ENCODE results near the gene ISX. TPM values are rescaled to one million over a fixed set of nuclear protein-coding genes. Genes with fewer than 3 reads are reported as not detected.

Gene ISX
- total RNA-seq, 1 donor from 2014 or later: not detected

DNA sequence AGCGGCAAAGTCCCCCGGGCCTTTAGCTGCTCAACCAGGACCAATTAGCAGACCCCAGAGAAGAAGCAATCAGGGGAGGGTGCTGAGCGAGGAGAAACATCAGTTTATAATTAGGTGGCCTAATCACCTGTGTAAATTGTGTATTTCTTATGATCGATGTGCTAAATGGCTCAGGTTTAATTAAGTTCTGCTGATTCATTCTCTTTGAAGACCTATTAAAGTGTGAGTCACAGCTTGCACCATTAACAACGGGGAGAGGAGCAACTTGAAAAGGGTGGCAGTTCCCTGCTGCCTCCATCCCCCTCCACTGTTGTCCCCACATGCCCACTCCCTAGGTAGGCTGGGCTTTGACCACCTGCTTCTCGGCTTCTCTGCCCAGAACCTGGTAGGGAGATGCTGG, 10.7 kb downstream of the ISX start:
- DNase-seq (ENCODE audit: low read depth): no peak
- TF ChIP-seq, protein P1, sequence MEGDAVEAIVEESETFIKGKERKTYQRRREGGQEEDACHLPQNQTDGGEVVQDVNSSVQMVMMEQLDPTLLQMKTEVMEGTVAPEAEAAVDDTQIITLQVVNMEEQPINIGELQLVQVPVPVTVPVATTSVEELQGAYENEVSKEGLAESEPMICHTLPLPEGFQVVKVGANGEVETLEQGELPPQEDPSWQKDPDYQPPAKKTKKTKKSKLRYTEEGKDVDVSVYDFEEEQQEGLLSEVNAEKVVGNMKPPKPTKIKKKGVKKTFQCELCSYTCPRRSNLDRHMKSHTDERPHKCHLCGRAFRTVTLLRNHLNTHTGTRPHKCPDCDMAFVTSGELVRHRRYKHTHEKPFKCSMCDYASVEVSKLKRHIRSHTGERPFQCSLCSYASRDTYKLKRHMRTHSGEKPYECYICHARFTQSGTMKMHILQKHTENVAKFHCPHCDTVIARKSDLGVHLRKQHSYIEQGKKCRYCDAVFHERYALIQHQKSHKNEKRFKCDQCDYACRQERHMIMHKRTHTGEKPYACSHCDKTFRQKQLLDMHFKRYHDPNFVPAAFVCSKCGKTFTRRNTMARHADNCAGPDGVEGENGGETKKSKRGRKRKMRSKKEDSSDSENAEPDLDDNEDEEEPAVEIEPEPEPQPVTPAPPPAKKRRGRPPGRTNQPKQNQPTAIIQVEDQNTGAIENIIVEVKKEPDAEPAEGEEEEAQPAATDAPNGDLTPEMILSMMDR (conservative IDR thresholded peaks at IDR 0.05; ENCODE audit: low read depth, low read length): no peak
- H3K4me3 ChIP-seq (ENCODE audit: low read depth, low read length): no peak overlapping the region

DNA sequence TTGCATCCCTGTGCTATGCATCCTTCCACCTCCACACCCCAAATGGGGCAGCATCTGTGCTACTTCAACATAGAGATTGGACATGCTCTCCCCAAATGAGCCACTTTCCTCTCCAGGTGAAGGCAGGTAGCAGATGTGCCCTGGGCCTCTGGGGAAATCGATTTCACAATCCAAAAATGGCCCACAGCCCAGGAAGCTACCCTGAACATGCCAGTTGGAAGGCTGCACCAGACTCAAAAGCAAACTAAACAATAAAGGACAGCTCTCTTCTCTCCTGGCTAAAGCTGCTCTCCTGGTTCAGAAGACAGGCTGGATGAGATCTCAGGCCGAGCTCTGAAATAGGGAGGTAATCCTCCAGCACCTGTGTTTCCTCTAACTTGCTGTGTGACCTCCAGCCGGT, 19.7 kb downstream of the ISX start:
- no peak overlapping the region for H3K4me3 ChIP-seq (ENCODE audit: low read depth, low read length)
- TF ChIP-seq, protein P1 (conservative IDR thresholded peaks at IDR 0.05; ENCODE audit: low read depth, low read length): no peak
- no peak for DNase-seq (ENCODE audit: low read depth)

DNA sequence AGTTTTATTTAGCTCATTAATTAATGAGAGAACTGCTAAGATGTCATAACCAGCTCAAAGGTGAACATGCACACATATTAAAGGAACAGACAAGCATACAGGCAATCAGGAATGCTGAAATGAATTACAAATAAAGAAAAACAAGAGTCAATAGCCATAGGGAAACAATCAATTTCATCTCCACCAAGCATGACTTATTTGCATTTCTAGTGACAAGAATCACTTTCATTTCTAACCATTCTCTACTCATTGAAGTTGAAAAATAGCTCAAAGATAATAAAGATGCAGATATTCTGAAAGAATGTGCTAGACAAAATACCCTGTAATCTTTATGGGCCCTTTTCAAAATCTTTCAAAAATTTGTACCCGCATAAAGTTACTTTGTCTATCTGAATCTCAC, 23.2 kb downstream of the ISX start:
- TF ChIP-seq, protein P1 (conservative IDR thresholded peaks at IDR 0.05; ENCODE audit: low read depth, low read length): no peak
- no peak overlapping the region for H3K4me3 ChIP-seq (ENCODE audit: low read depth, low read length)
- DNase-seq (ENCODE audit: low read depth): no peak

DNA sequence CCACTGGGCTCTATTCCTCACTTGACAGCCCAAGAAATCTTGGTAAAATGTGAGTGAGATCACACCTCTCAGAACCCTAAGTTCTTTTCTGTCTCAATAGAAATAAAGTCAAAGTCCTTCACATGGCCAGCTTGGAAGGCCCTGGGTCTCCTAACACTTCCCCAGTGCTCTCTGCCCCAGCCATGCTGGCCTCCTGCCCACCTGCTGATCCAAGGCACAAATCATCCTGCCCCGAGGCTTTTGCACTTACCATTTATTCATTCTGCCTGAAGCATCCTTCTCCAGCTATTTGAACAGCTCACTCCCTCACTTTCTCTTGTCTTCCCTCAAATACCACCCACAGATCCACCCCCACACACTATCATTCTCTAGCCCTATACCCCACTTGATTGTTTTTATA, 26.4 kb downstream of the ISX start:
- H3K4me3 ChIP-seq (ENCODE audit: low read depth, low read length): no peak overlapping the region
- DNase-seq (ENCODE audit: low read depth): no peak
- TF ChIP-seq, protein P1 (conservative IDR thresholded peaks at IDR 0.05; ENCODE audit: low read depth, low read length): no peak

DNA sequence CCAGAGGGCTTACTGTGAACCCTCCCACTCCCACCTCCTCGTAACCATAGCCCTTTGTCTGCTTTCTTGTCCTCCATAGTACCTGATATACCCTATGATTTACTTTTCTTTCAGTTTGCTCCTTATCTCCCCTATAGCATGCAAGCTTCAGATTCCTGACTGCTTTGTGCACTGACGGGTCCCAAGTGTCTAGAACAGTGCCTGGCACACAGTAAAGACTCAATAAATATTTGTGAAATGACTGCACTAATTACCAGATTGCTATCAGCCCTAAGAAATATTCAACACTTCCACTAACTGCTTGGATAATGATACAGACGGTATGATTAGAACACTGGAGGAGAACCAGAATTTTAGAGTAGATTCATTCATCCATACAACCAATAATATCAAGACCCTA, 33.0 kb downstream of the ISX start:
- DNase-seq (ENCODE audit: low read depth): no peak
- H3K4me3 ChIP-seq (ENCODE audit: low read depth, low read length): no peak overlapping the region
- TF ChIP-seq, protein P1 (conservative IDR thresholded peaks at IDR 0.05; ENCODE audit: low read depth, low read length): no peak

DNA sequence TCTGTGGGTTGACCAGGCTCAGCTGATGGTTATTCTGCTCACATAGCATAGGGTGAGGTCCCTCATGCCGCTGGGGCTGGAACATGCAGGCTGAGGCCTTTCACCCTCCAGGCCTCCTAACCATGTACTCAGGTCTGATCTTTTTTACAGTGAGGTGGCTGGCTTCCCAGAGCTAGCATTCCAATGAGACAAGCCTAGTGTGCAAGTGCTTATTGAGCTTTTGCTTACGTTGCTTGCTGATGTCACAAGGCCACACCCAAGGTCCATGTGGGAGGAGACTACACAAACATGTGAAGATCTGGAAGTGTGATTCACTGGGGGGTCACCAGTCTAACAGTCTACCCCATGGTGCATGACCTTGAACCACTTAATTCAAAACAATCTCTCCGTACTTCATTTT, 33.9 kb downstream of the ISX start:
- H3K4me3 ChIP-seq (ENCODE audit: low read depth, low read length): no peak overlapping the region
- TF ChIP-seq, protein P1 (conservative IDR thresholded peaks at IDR 0.05; ENCODE audit: low read depth, low read length): no peak
- DNase-seq (ENCODE audit: low read depth): no peak

DNA sequence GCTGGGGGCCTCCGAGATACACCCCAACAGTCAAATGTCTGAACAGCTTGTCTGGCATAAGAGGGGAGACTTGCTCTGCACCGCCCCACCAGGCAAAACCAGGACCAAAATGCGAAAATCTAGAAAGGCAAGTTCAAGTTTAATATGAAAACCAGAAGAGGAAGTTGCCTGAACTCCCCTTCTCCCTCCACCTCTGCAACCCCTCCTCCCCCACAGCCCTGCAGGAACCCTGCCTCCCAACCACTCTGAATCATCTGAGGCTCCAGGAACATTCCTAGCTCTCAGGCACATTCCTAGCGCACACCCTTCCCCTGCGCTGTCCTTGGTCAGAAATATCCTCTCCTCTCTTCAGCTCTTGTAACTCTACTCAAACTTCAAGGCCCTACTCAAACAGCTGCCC, 36.7 kb downstream of the ISX start:
- DNase-seq (ENCODE audit: low read depth): peak; percentile 12
- H3K4me3 ChIP-seq (ENCODE audit: low read depth, low read length): no peak overlapping the region
- TF ChIP-seq, protein P1 (conservative IDR thresholded peaks at IDR 0.05; ENCODE audit: low read depth, low read length): no peak

Measured in epithelial cell of proximal tubule (primary cell).